Inferior parietal cortex (tissue), 1 donor: ENCODE measurements around the gene SFMBT2.
A peak's percentile ranks its signal among the peaks of the same experiment; 100 is the strongest.

ENCODE experiments used
- DNase-seq: peaks from one replicate; pipeline ENCODE4 v3.0.0-alpha.2; 2016; ENCODE audit errors: extremely low spot score

Gene SFMBT2

DNA sequence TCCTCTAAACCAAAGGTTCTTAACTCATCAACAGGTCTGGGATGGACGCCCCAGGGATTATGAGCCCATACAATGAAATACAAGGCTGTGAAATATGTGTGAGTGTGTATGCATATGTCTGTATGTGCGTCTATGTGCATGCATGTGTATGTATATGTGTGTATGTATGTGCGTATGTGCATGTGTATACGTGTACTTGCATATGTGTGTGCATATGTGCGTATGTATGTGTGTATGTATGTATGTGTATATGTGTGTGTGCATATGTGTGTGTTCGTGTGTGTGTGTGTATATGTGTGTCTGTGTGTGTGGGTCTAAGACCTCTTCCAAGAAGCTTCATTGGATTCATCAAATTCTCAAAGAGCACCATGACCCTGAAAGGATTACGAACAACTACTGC, 112.3 kb downstream of the SFMBT2 start:
- DNase-seq = no peak

DNA sequence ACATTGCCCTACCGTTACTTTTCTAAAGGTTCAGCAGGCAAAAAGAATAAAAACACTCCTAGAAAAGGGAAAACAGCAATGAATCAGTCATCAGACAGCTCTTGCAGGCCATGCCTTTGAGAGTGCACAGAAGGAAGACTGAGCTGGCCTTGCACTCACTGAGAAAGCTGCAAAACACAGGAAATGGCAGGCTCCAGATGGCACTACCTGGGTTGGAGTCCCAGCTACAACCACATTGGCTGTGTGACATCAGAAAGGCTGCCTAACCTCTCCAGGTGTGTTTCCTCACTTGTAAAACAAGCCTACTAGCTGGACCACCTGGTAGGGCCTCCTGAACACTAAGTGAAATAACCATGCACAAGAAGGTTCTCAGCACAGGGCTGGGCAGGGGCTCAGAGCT, 113.7 kb downstream of the SFMBT2 start:
- DNase-seq = no peak

DNA sequence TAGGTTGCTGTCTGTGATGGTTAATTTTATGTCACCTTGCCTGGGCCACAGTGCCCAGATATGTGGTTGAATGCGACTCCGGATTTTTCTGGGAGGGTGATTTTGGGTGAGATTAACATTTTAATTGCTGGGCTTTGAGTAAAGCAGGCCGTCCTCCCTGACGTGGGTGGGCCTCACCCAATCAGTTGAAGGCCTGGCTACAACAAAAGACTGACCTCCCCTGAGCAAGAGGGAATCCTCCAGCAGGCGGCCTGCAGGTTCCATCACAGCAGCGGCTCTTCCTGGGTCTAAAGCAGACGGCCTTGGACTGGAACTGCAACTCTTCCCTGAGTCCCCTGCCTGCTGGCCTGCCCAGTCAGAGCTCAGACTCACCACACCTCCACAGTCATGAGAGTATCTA, 114.2 kb downstream of the SFMBT2 start:
- DNase-seq = no peak

DNA sequence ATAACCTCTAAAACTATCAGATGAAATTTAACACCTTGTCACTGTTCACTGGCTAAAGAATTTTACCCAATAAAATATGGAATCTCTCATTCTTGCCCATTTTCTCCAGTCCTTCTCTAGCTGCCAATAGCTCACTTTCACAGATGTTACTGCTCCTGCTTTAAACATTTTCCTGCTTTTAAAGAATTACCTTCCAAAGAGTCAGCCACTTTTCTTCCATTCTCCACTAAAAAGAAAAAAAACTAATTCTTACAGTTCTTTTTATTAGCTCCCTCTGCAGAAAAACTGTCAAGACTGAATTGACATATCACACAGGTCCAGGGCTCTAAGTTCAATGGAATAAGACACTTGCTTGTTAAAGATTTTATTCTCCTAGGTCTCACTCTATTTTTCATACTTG, 114.8 kb downstream of the SFMBT2 start:
- no peak for DNase-seq

DNA sequence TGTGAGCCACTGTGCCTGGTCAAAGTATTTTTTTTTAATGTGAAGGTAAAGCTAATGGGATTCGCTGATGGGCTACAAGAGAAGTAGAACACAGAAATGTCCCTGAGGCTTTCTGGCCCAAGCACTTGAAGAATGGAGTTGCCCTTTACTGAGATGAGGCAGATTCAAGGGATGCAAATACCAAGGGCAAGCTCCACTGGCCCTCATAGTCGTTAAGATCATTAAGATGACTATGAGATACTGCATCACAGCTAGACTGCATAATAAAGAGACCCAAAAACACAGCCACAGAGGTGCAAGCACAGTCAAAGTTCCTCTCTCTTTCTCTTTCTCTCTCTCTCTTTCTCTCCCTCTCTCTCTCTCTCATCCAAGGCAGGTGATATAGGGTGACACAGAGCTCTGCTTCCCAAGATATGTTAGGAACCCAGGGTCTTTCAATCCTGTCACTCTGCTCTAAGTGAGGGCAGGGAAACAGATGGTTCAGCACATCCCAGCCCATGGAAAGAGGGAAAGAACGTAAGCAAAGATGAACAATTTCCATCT, 117.4 kb downstream of the SFMBT2 start:
- no peak for DNase-seq

DNA sequence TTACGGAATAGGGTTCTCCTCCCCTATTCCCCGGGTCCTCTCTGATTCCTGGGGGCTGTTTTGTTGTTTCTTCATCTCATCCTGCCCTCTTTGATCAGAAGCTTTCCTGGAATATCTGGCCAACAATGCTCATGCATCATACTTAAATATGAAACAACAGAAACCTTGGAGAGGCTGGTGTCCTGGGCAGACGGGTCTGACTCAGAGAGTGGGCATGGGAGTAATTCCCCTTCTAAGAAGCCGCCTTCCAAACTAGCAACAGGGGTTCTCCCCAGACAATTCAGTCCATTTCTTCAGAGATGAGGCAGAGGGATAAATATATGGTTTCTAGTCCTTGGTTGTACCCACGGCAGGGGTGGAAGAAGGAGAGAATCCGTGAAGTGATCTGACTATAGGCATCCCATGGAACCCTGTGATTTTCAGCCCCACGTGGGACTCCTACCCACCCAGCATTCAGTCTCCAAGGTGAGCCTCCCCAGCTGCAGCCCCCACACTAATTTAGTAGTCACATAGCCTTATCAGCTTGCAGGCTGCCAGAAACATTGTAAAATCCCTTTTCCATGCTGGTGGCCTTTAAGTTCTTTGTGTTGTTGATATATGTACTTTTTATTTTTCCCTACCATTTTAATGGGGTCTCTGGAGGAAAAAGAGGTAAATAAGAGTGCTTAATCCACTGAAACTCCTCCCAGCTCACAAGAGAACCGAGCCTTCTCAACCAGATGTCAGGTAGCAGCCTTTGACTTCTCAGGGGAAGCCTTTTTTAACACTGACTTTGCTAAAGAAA, 119.2 kb downstream of the SFMBT2 start:
- no peak for DNase-seq

DNA sequence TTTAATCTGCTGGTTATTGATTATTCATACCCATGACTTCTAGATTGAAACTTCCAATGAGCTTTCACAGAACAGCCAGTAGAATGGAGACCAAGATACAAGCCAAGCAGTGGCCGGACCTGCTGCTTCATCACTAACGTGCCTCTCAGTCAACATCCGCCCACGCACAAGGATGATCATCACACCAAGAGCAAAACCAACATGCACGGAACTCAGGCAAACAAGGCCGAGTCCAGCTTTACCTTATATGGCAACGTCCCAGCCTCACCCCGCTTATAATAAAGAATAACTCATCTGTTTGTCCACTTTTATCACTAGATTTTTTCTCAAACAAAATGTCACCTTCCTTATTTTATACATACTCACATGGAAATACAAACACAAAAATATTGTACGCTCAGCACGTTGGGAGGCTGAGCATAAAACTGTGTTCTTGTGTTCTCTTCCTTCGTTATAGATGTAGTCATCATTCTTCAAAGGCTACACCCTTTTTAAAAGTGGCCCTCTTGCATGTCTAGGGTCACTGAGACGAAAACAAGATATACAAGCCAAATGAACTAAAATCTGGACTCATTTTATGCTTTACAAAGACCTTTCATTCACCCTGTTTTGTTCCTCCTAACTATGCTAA, 122.7 kb downstream of the SFMBT2 start:
- no peak for DNase-seq

DNA sequence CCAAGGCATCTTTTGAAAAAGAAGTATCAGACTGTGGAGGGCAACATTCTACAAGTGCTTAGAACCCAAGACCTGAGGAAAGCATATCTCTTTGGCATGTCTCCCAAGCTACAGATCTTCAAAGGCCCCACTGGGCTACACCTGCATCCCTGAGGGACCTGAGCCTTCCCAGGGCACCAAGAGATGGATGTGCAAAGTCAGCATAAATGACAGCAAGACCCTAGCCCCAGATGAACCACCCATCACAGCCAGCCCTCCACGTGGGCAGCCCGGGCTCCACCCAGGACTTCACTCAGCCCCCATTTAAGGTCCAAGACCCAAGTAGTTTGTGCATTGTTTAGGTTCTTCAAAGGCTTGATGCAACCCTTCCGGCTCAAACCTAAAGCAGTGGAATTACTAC, 123.5 kb downstream of the SFMBT2 start:
- no peak for DNase-seq

DNA sequence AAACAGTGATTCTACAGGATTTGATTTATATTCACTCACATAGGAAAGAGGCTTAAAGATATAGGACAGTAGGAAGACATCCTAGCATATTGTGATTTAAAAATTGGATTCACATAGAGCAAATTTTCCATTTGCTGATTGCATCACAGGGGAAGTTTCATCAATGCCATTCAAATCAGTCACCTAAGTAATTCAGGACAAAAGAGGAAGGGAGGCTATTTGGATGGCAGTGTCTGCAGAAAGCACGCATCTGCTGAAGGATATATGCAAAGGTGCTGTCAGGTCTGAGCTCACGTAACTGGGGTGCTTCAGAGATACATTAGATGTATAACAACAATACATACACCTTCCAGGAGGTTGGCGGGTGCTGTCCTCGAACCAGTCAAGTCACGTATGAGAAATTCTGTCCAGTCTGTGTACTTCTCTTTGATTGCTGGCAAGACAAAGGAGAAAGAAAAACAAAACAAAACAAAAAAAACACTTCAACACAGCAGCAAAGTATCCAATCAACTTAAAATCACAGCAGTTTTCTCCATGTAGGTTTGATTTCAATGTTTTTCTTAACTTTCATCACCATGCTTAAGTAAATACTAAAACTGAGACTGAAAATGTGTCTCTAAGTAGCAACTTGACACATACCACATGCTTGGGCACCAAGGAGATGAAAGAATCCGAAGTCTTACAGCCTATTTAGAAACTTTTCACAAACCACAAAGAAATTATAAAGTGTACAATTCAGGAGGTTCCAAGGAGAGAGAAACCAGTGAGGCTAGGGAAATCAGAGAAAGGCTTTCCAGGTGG, 125.1 kb downstream of the SFMBT2 start:
- no peak for DNase-seq

DNA sequence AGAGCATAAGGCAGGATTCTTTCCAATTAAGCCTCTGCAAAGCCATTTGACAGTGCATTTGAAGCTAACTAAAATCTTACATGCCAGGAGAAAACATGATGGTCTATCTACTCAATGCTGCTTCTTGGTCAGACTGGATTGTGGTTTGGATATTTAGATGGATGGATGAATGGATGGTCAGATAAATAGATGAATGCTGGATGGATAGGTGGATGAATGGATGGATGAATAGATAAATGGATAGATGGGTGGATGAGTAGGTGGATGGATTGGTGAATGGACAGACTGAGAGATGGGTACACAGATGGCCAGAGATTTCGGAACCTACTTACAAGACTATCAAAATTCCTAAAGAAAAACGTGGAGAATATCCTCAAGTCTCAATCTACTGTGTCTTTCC, 127.6 kb downstream of the SFMBT2 start:
- DNase-seq = no peak

DNA sequence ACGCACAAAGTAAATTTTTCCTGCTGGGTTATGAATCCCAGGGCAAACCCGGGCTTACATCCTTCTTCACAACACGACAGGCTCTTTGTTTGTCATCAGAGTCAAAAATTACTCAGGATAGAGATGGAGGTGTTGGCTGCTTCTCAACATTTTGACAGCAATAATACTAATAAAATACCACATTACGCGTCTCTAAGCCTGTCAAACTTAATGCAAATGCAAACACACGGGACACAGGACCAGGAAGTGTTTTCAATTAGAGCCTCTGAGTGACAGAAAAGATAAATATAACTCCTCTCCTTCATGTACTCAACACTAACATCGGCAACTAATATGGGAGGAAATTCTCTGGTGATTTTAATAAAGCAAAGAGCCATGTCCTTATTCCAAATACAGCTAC, 128.4 kb downstream of the SFMBT2 start:
- no peak for DNase-seq

DNA sequence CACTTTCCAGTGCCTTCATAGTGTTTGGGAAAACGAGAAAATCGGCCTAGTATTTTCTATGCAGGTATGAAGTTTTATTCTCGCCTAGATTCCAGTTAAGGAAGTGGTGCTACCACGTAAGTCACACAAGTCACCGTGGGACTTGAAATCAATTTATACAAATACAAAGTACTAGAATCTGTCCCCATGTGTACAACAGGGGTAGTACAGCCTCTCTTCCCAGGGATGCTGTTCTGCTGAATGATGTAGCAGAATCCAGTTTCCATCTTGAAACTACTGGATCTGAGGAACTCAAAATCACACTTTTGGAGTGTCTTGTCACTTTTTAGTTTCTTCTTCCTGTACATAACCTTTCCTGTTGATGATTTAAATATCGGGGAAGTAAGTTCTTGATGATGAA, 129.4 kb downstream of the SFMBT2 start:
- DNase-seq = no peak

DNA sequence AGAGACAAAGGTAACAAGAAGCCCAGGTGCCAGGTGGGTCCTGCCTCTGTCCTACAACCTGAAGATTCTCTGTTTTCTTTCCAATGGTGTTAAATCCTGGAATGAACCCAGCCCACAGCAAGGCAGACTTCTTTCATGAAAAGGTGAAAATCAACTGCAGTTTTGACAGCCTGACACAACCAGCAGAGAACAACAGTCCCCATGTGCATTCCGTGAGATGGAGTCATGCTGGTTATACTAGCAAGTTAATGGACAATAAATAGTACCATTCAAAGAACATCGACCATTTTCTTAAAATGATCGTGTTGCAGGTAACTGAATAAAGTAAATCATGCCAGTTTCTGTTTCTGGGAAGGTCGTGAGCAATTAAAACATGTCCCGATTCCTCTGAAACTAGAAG, 131.5 kb downstream of the SFMBT2 start:
- DNase-seq = no peak

DNA sequence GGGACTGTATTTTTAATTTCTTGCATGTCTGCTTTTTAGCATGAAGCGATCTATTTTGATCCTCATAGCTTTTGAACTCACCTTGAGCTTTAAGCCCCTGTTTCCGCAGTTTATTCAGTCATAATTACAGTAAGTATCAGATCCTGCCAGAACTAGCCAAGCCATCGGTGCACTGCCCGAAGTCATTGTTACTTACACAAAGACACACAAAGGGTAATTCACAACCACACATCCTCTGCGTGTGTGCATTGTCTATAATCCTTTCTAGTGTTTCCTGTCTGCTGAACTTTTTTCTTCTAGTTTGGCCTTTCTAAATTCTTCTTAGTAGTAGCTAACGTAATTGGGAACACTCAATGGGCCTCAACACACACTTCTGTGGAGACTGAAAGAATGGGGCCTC, 133.0 kb downstream of the SFMBT2 start:
- no peak for DNase-seq

DNA sequence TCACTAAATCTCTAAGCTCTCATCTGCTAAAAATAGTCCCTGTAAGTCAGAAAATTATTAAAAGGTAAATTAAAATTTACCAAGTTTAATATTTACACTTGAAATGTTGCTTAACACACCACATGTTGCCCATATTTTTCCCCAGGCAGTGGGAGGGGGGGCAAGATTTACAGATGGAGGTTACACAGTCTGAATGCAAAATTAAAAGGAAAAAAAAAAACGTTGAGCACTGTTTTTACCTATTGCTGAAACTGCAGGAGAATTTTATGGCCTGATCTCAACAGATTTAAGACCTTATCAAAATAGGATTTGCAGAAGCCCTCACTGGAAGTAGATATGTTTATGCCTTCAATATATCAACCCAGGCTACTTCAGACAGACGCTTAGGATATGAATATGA, 133.4 kb downstream of the SFMBT2 start:
- DNase-seq = no peak

DNA sequence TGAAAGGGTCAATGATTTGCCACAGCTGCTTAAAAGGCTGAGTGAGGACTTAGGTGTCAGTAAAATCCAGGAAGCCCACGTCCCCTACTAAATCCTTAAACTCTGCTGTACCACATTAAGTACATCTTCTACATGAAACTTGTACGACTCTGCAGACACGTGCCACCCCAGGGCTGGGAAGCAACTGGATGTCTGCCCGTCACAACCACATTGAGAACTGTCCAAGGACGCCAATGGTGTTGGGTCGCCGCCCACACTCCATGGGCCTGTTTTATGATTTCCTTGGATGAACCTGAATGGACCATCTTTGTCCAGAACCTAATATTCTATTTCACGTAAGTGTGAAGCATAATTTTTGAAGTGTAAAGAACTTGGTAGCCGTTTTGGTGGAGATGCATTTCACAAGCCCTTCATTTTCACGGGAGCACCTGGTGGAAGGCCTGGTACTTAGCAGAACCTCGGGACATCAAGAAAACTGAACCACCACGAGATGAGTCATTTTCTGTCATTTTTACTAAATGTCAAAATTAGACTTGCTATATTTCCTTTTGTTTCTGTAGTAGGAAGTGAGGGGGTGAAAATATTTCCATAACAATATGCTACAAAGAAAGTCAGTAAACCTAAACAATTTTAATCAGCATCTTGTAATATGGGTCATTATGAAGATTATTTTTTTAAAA, 134.9 kb downstream of the SFMBT2 start:
- no peak for DNase-seq

DNA sequence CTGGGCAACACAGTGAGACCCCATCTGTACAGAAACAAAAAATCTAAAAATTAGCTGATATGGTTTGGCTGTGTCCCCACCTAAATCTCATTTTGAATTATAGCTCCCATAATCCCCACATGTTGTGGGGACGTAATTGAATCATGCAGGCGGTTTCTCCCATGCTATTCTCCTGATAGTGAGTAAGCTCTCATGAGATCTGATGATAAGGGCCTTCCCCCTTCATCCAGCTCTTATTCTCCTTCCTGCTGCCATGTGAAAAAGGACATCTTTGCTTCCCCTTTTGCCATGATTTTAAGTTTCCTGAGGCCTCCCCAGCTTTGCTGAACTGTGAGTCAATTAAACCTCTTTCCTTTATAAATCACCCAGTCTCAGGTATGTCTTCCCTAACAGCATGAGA, 136.5 kb downstream of the SFMBT2 start:
- DNase-seq = no peak

DNA sequence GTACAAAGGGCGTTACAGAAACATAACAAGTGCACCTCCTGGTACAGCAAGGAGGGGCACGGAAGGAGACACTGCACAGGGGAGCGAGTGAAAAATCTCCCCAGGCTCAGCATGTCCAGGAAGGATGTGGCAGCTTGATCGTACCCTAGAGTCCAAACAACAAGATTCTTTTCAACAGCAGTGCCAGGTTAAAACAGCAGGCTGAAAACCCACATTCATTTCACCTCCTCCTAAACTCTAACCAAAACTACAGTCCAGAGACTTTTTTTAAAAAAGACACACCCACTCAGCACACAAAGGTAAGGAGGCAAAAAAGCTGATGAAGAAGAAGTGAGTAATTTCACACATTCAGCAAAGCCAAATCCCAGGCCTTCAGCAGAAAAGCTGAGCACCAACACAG, 138.8 kb downstream of the SFMBT2 start:
- peak; percentile 29 for DNase-seq

DNA sequence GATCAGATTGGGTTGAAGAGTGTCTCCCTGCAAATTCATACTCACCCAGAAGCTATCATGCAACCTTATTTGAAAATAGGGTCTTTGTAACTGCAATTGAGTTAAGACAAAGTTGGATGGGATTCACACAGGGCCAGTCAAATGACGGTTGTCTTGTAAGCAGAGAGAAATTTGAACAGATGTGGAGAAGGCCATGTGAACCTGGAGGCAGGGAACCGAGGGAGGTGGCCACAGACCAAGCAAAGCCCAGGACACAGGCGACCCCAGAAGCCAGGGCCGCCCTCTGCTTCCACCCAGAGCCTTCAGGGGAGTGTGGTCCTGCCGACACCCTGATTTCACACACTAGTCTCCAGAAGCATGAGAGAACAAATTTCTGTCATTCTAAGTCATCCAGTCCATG, 140.8 kb downstream of the SFMBT2 start:
- DNase-seq = no peak

DNA sequence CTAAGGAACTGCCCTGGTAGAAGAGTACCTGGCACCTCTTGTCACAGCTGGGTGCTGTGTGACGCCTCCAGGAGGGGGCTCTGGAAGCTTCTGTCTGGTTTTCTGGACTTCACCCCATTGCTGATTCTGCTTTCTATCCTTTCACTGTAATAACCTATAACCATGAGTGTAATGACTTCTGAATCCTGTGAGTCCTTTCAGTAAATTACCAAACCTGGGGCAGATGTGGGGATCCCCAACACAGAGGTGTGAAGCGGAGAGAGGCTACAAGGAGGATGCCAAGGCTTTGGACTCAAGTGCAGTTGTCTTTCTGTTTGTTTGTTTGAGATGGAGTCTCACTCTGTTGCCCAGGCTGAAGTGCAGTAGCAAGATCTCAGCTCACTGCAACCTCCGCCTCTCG, 143.7 kb downstream of the SFMBT2 start:
- no peak for DNase-seq

DNA sequence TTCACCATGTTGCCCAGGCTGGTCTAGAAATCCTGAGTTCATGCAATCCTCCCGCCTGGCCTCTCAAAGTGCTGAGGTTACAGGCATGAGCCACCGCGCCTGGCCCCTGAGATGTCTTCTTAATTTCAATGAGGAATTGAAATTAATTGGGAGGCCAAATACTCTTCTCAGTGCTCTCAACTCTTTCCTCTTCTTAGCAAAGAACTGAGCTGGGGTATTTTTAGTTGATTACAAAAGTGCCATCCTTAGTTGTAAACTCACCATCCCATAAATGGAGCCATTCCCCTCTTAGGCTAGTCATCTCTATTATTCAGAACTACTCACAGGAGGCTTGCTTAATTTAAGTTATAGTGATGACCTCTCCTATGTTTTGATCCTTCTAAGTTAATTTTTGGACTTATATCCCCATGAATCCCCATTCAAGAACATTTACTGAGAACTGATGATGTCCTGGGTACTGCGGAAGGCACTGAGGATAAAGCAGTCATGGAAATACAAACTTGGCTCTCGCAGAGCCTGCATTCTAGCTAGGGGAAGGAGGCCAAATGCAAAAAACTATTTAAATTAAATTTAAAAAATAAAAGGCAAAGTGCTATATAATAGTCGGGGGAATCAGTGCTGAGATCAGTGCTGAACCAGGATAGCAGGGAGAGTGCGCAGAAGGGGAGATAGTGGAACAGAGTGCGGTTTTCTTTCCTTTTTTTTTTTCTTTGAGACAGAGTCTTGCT, 145.3 kb downstream of the SFMBT2 start:
- DNase-seq = no peak
